Heart right ventricle (tissue), 16 donors: ENCODE data around the gene CST3. TPM values are rescaled to one million over a fixed set of nuclear protein-coding genes. Genes with fewer than 3 reads are reported as not detected.

Experiments used
- ATAC-seq, 8 donors: fragments of 200-7000 bp; cut with Tn5 transposase; one replicate each; pipeline ENCODE4 v1.9.1; 2020; ENCODE audit warnings: mild to moderate bottlenecking in 8 of 8, moderate library complexity in 8 of 8, moderate number of reproducible peaks in 1 of 8
- DNase-seq, 2 donors: peaks; one replicate each; pipeline ENCODE4 v3.0.0-alpha.2; 2020
- H3K27ac ChIP-seq, 10 donors: fragments of 200-600 bp; sonication (generic) in 2 of 10; one replicate each; pipeline versions ENCODE4 v1.5.0 to v1.8.0; 2020 to 2022; ENCODE audit warnings: mild to moderate bottlenecking in 3 of 10
- H3K27me3 ChIP-seq, 7 donors: fragments of 200-600 bp; one replicate each; pipeline ENCODE4 v1.8.0; 2021 to 2022; ENCODE audit warnings: mild to moderate bottlenecking in 2 of 7
- H3K36me3 ChIP-seq, 9 donors: fragments of 200-600 bp; sonication (generic) in 1 of 9; one replicate each; pipeline versions ENCODE4 v1.5.0 to v1.8.0; 2020 to 2022; ENCODE audit warnings: mild to moderate bottlenecking in 2 of 9
- H3K4me1 ChIP-seq, 9 donors: fragments of 200-600 bp; sonication (generic) in 1 of 9; one replicate each; pipeline versions ENCODE4 v1.5.0 to v1.8.0; 2020 to 2022; ENCODE audit warnings: mild to moderate bottlenecking in 4 of 9
- H3K4me3 ChIP-seq, 10 donors: fragments of 200-600 bp; sonication (generic) in 2 of 10; one replicate each; pipeline versions ENCODE4 v1.5.0 to v1.8.0; 2020 to 2022; ENCODE audit warnings: mild to moderate bottlenecking in 7 of 10, moderate library complexity in 2 of 10
- H3K9me3 ChIP-seq, 11 donors: fragments of 200-600 bp in 10 of 11; sonication (generic) in 2 of 11; one replicate each; pipeline versions ENCODE4 v1.5.0 to v1.8.0; 2013 to 2022; ENCODE audit warnings: mild to moderate bottlenecking in 2 of 11, control low read depth in 1 of 11, moderate library complexity in 1 of 11
- CTCF ChIP-seq, 9 donors: fragments of 200-600 bp; sonication (generic) in 2 of 9; IDR thresholded peaks; one replicate each; pipeline versions ENCODE4 v1.5.0 to v1.8.0; 2021 to 2022; ENCODE audit warnings: antibody characterized with exemption in 9 of 9, mild to moderate bottlenecking in 5 of 9, moderate library complexity in 1 of 9
- whole genome bisulfite sequencing, 2 donors: extraction: QIAGEN DNeasy Blood & Tissue Kit; methylation state at CpG; one replicate each; pipeline ENCODE4 v1.1.7; 2013; ENCODE audit warnings: inconsistent platforms in 1 of 2; 5-methylcytosine and 5-hydroxymethylcytosine counted together
- intact Hi-C, 10 donors: fragments of 100-400 bp; cut with DNase I; formaldehyde crosslinking; loops; one replicate each; pipeline versions ENCODE4 v1.11.1 to v1.14.2; 2022
- polyA plus RNA-seq, 2 donors: library from polyadenylated mRNA; stranded (reverse); fragments of 200-250 nt; gene quantifications; one replicate each; pipeline ENCODE4 v1.2.3, GENCODE V29; 2013
- total RNA-seq, 10 donors: library from RNA; stranded (reverse); fragmentation: NEBNext Ultra II Directional in 3 of 10; extraction: Animal tissue kit (Norgen Biotek cat#: 25700) in 3 of 10; gene quantifications; one replicate each; pipeline versions ENCODE4 v1.2.1 to v1.2.4, GENCODE V29; 2021 to 2023
- donor health status: Arrhythmogenic right ventricular cardiomyopathy.
- donor health status: ischemic (EF 13 %, LVEDD 7.1; RV severe dilation, severe dysfunction).
- donor health status: healthy with polysubstance abuse.
- donor health status: DM: no; HTN: yes; CAD: no.
- donor health status: DM: no; HTN: no; CAD: no.
- donor health status: ischemic (EF 25% LVEDD 6.9; RV normal size, moderate dysfunction).
- donor health status: ischemic (EF 25% LVEDD 5.7; RV mildly dilated, moderate dysfunction).
- donor health status: healthy.
- donor health status: DM: yes; HTN: yes; CAD: no.
- donor health status: Ischemic cardiomyopathy.
- donor health status: ischemic (EF 35%, LVEDD 5.7; RV mildly dilated, moderate dysfunction).
- donor health status: nonischemic (EF 11% LVEDD 7.7; RV severe dilation, severe dysfunction).
- donor health status: DM: yes; HTN: yes; CAD: no.
- donor health status: PGD.
- donor health status: ischemic (EF 29% LVEDD 5.4; RV normal size, mild dysfunction).
- donor health status: nonischemic (EF 23%, LVEDD 6.1; RV moderate dilation, normal function).

The CST3 gene
- total and polyA plus RNA-seq, 12 donors, result 395 to 1,066 (median 612) TPM

GRCh38 chr20:23640018-23640601 lies 2.4 kb upstream of the CST3 start:
- TF ChIP-seq CTCF (IDR thresholded peaks at IDR 0.05), result no peak
- intact Hi-C loops, result no loop called here
- Histone ChIP-seq H3K9me3 (no peaks in the 10 kb centered on the region), H3K27me3 (no peaks in the 10 kb centered on the region), H3K36me3 (peaks cover 0 to 5% (median 0%) of the 10 kb centered on the region in 9 donors), H3K4me3 (no peak overlapping the region), H3K27ac (no peak overlapping the region), H3K4me1 (peaks cover 0 to 52% (median 25%) of the 10 kb centered on the region in 9 donors)
- 84 to 89% methylated on average over 8 of the region's 8 CpGs for WGBS, 2 donors
- ATAC-seq (no peak), DNase-seq (no peak)

- DNase-seq, result no peak
- TF ChIP-seq CTCF (IDR thresholded peaks at IDR 0.05), result no peak
These were observed 1.8 kb upstream of the CST3 start for GRCh38 chr20:23639490-23639958.

GRCh38 chr20:23638309-23638708 lies 554 bp upstream of the CST3 start:
- Histone ChIP-seq H3K27me3 (no peaks in the 10 kb centered on the region), H3K4me3 (no peak overlapping the region), H3K4me1 (peaks cover 5 to 62% (median 40%) of the 10 kb centered on the region in 9 donors), H3K36me3 (peaks cover 0 to 22% (median 5%) of the 10 kb centered on the region in 9 donors), H3K9me3 (no peaks in the 10 kb centered on the region), H3K27ac (peak overlapping the region in 2 of 10 donors; percentile 94 to 97)
- TF ChIP-seq CTCF (IDR thresholded peaks at IDR 0.05), result no peak
- intact Hi-C loops, result loop anchor here in 5 of 10 donors (10.0 kb wide), 3 partner anchors 64 to 284 kb away; partner anchors contain the start of genes GZF1 (in 2 of the 5) and NXT1 (in 2 of the 5)
- WGBS, 2 donors, result 72 to 74% methylated on average over 9 of the region's 9 CpGs
- DNase-seq (no peak), ATAC-seq (no peak)

More at GRCh38 chr20:23639490-23639958, 1.8 kb upstream of the CST3 start:
- no peak for ATAC-seq
- WGBS, 2 donors, result 80 to 89% methylated on average over 8 of the region's 8 CpGs
- Histone ChIP-seq H3K9me3 (no peaks in the 10 kb centered on the region), H3K27ac (no peak overlapping the region), H3K36me3 (peaks cover 0 to 10% (median 0%) of the 10 kb centered on the region in 9 donors), H3K4me3 (no peak overlapping the region), H3K4me1 (peaks cover 4 to 58% (median 30%) of the 10 kb centered on the region in 9 donors), H3K27me3 (no peaks in the 10 kb centered on the region)
- intact Hi-C loops, result loop anchor here in 5 of 10 donors (10.0 kb wide), 3 partner anchors 65 to 285 kb away; partner anchors contain the start of genes GZF1 (in 2 of the 5) and NXT1 (in 2 of the 5)

GRCh38 chr20:23636908-23637281 lies 860 bp downstream of the CST3 start:
- TF ChIP-seq CTCF (IDR thresholded peaks at IDR 0.05), result no peak
- Histone ChIP-seq H3K36me3 (peaks cover 0 to 36% (median 11%) of the 10 kb centered on the region in 9 donors), H3K4me1 (peaks cover 5 to 59% (median 36%) of the 10 kb centered on the region in 9 donors), H3K27me3 (no peaks in the 10 kb centered on the region), H3K4me3 (peak overlapping the region; percentile 73 to 100 (median 93)), H3K9me3 (no peaks in the 10 kb centered on the region), H3K27ac (peak overlapping the region; percentile 92 to 100 (median 98))
- intact Hi-C loops, result loop anchor here in 5 of 10 donors (2.0 to 10.0 kb wide), 4 partner anchors 32 to 282 kb away; partner anchors contain the start of genes GZF1 (in 2 of the 5), NXT1 (in 2 of the 5) and CST9 (in 1 of the 5)
- DNase-seq (no peak), ATAC-seq (no peak)
- 29 to 39% methylated on average over 4 of the region's 4 CpGs for WGBS, 2 donors
